IMR-90 (cell line): Measurements from ENCODE around the gene ZC3H7B. TPM values are rescaled to one million over a fixed set of nuclear protein-coding genes. Genes with fewer than 3 reads are reported as not detected.

Source experiments
- ATAC-seq: fragments of 200-7000 bp; cut with Tn5 transposase; 2 replicates; pipeline ENCODE4 v1.9.1; 2020; ENCODE audit warnings: low read depth, mild to moderate bottlenecking, moderate library complexity
- BruUV-seq: library from RNA; stranded (reverse); fragments of 400-500 nt; replicated peaks from 2 replicates; lab custom pipeline; 2021; lab: Mats Ljungman, UMichigan
- CTCF ChIA-PET: fragments of 300-600 bp; formaldehyde crosslinking; extraction: SDS; loops from one replicate; lab custom pipeline; 2021; ENCODE audit warnings: antibody characterized with exemption; lab: Yijun Ruan, JAX
- POLR2A ChIA-PET: fragments of 300-600 bp; sonication (Branson Sonifier 250); formaldehyde crosslinking; loops from one replicate; lab custom pipeline; 2022; ENCODE audit warnings: antibody characterized with exemption; ENCODE audit not compliant: unreplicated experiment; lab: Charles Lee
- DNase-seq: peaks from one replicate; pipeline ENCODE4 v3.0.0; 2013
- H2AFZ ChIP-seq: replicated peaks from 2 replicates; pipeline ENCODE3; 2013; ENCODE audit warnings: low read length, mild to moderate bottlenecking; ENCODE audit not compliant: poor library complexity
- H2AK5ac ChIP-seq: 2 replicates; pipeline ENCODE4 v1.6.1; 2013; ENCODE audit warnings: low read depth, low read length, inconsistent platforms
- H2AK9ac ChIP-seq: replicated peaks from 2 replicates; pipeline ENCODE3; 2013; ENCODE audit warnings: mild to moderate bottlenecking, low read depth, low read length, moderate library complexity; ENCODE audit not compliant: poor library complexity
- H2BK120ac ChIP-seq: 2 replicates; pipeline ENCODE4 v1.6.1; 2013; ENCODE audit warnings: low read depth, low read length, inconsistent platforms
- H2BK15ac ChIP-seq: 3 replicates; pipeline ENCODE4 v1.6.1; 2013; ENCODE audit warnings: low read depth, low read length, inconsistent platforms
- H2BK20ac ChIP-seq: 2 replicates; pipeline ENCODE4 v1.6.1; 2013; ENCODE audit warnings: low read depth, mild to moderate bottlenecking, inconsistent platforms, low read length, moderate library complexity
- H2BK5ac ChIP-seq: 2 replicates; pipeline ENCODE4 v1.6.1; 2013; ENCODE audit warnings: mild to moderate bottlenecking, low read depth, low read length, inconsistent platforms; ENCODE audit not compliant: poor library complexity, severe bottlenecking
- H3K14ac ChIP-seq: replicated peaks from 2 replicates; pipeline ENCODE4 v1.6.1; 2013; ENCODE audit warnings: low read depth, low read length, inconsistent platforms
- H3K18ac ChIP-seq: 2 replicates; pipeline ENCODE4 v1.6.1; 2013; ENCODE audit warnings: low read depth, low read length, control low read depth
- H3K23ac ChIP-seq: 2 replicates; pipeline ENCODE4 v1.6.1; 2013; ENCODE audit warnings: low read depth, low read length, inconsistent platforms
- H3K27ac ChIP-seq: 2 replicates; pipeline ENCODE4 v1.5.1; 2013; ENCODE audit warnings: mild to moderate bottlenecking, control low read depth, low read length; ENCODE audit not compliant: insufficient read depth
- H3K27me3 ChIP-seq: 2 replicates; pipeline ENCODE4 v1.6.1; 2013; ENCODE audit warnings: low read length; ENCODE audit not compliant: control insufficient read depth, insufficient read depth
- H3K36me3 ChIP-seq: 2 replicates; pipeline ENCODE4 v1.6.1; 2013; ENCODE audit warnings: low read length, mixed read lengths; ENCODE audit not compliant: control insufficient read depth, insufficient read depth
- H3K4ac ChIP-seq: 2 replicates; pipeline ENCODE4 v1.6.1; 2013; ENCODE audit warnings: low read depth, low read length, inconsistent platforms
- H3K4me1 ChIP-seq: 2 replicates; pipeline ENCODE4 v1.6.1; 2013; ENCODE audit warnings: low read length, mixed read lengths; ENCODE audit not compliant: control insufficient read depth, insufficient read depth
- H3K4me2 ChIP-seq: 2 replicates; pipeline ENCODE4 v1.6.1; 2013; ENCODE audit warnings: low read depth, mild to moderate bottlenecking, control low read depth, low read length, moderate library complexity
- H3K4me3 ChIP-seq: 2 replicates; pipeline ENCODE4 v1.5.1; 2013; ENCODE audit warnings: low read depth, mild to moderate bottlenecking, control low read depth, low read length, moderate library complexity; ENCODE audit not compliant: insufficient read depth
- H3K56ac ChIP-seq: 2 replicates; pipeline ENCODE4 v1.6.1; 2013; ENCODE audit warnings: low read length, inconsistent platforms; ENCODE audit not compliant: insufficient read depth; ENCODE audit errors: extremely low read depth
- H3K79me1 ChIP-seq, 2 experiments: 2 replicates each; pipeline ENCODE4 v1.6.1; 2013; ENCODE audit warnings: low read length in 2 of 2, inconsistent platforms in 1 of 2, low read depth in 1 of 2
- H3K9ac ChIP-seq: 2 replicates; pipeline ENCODE4 v1.6.1; 2013; ENCODE audit warnings: low read depth, low read length, control low read depth
- H3K9me1 ChIP-seq: 2 replicates; pipeline ENCODE4 v1.6.1; 2013; ENCODE audit warnings: low read length, inconsistent platforms; ENCODE audit not compliant: insufficient read depth
- H3K9me3 ChIP-seq: 2 replicates; pipeline ENCODE4 v1.6.1; 2013; ENCODE audit warnings: low read length; ENCODE audit not compliant: control insufficient read depth, insufficient read depth
- H4K20me1 ChIP-seq: 2 replicates; pipeline ENCODE4 v1.6.1; 2013; ENCODE audit warnings: low read length, inconsistent platforms; ENCODE audit not compliant: insufficient read depth
- H4K5ac ChIP-seq: 2 replicates; pipeline ENCODE4 v1.6.1; 2013; ENCODE audit warnings: mild to moderate bottlenecking, low read depth, low read length, control low read depth
- H4K8ac ChIP-seq, 2 experiments: 2 replicates each; pipeline ENCODE4 v1.6.1; 2013; ENCODE audit warnings: low read depth in 2 of 2, low read length in 2 of 2, control low read depth in 1 of 2, inconsistent platforms in 1 of 2
- H4K91ac ChIP-seq: 2 replicates; pipeline ENCODE4 v1.6.1; 2013; ENCODE audit warnings: low read depth, low read length, inconsistent platforms; ENCODE audit not compliant: insufficient read depth
- FOS ChIP-seq: fragments of 150-350 bp; IDR thresholded peaks from 2 replicates; pipeline ENCODE4 v1.6.1; 2016; ENCODE audit warnings: low read depth, low read length
- RFX5 ChIP-seq: IDR thresholded peaks from 2 replicates; pipeline ENCODE4 v1.8.0; 2012; ENCODE audit warnings: low read depth, mild to moderate bottlenecking, low read length, moderate library complexity
- SMC3 ChIP-seq: fragments of 150-350 bp; IDR thresholded peaks from 2 replicates; pipeline ENCODE4 v1.6.1; 2016; ENCODE audit warnings: low read depth, mild to moderate bottlenecking, antibody characterized with exemption, low read length, moderate library complexity
- WGBS, 2 experiments: methylation state at CpG; one replicate each; pipeline versions ENCODE4 v1.1.5 to v1.1.7; 2013; ENCODE audit warnings: missing lambda C conversion rate in 2 of 2; ENCODE audit not compliant: insufficient read length in 1 of 2; ENCODE audit errors: extremely low coverage in 2 of 2; 5-methylcytosine and 5-hydroxymethylcytosine counted together
- dilution Hi-C: fragments of 300-500 bp; cut with HindIII; formaldehyde crosslinking; loops from one replicate; pipeline ENCODE4 v1.14.3; 2018; ENCODE audit warnings: low sequenced_read_pairs; ENCODE audit not compliant: unreplicated experiment
- in situ Hi-C: fragments of 300-500 bp; cut with MboI; formaldehyde crosslinking; loops from 3 replicates; pipeline ENCODE4 v1.14.3; 2019; ENCODE audit warnings: low sequenced_read_pairs, inconsistent platforms, mixed read lengths
- intact Hi-C: fragments of 100-400 bp; cut with micrococcal nuclease; formaldehyde crosslinking; loops from 2 replicates; pipeline ENCODE4 v1.10.0; 2022
- polyA plus RNA-seq, 3 experiments: library from polyadenylated mRNA; depleted of rRNA; stranded (reverse); fragments of >200 nt; gene quantifications; 2 replicates each; pipeline ENCODE4 v1.2.3, GENCODE V29; 2012; ENCODE audit warnings: low replicate concordance in 1 of 3
- total RNA-seq: library from RNA; depleted of rRNA; stranded (reverse); fragments of >200 nt; gene quantifications from 2 replicates; pipeline ENCODE4 v1.2.3, GENCODE V29; 2012

The ZC3H7B gene
- total and polyA plus RNA-seq, 2 of the 4 experiments (the other 2 are of a cell fraction) = 37.6 to 72.3 TPM

DNA sequence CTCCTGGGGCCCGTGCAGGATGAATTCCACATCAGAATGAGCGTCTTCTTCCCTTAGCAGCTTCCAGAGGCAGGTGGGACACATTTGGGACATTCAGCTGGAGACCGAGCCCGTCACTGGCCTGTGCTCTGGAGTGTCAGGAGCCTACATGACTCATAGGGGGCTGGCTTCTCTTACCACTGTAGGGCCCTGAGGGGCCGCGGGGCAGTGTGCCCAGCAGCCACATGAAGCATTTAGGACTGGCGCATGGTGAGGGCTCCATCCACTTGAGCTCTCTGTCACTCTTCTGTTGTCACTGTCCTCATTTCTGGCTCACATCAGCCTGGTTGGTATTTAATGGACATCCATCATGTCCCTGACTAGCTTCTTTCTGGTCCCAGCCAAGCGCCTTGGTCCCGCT lies 42.4 kb downstream of the ZC3H7B start:
- whole genome bisulfite sequencing, 2 experiments = 92% methylated on average over 2 of the region's 9 CpGs; no CpG with 5 or more reads in 1 of the 2 experiments
- Histone ChIP-seq H2BK15ac (no peak overlapping the region), H3K27me3 (no peaks in the 10 kb centered on the region), H2BK20ac (peak overlapping the region; percentile 7; the same call in 1 of the 2 replicates), H3K4ac (no peak overlapping the region), H4K91ac (no peak overlapping the region), H3K56ac (no peak overlapping the region), H2BK120ac (no peak overlapping the region), H2BK5ac (no peak overlapping the region), H2AFZ (no peak overlapping the region), H3K23ac (no peak overlapping the region), H3K9me1 (no peaks in the 10 kb centered on the region), H3K14ac (no peak overlapping the region), H3K36me3 (peaks cover 85% of the 10 kb centered on the region), H2AK9ac (no peak overlapping the region), H3K4me1 (no peaks in the 10 kb centered on the region), H3K79me1 (peaks cover 14 to 52% of the 10 kb centered on the region in 2 experiments), H4K5ac (no peak overlapping the region), H3K4me3 (no peak overlapping the region), H3K18ac (no peak overlapping the region), H4K20me1 (0 out of 2 replicates have a peak, but pooled peaks cover 4% of the 10 kb centered on the region), H4K8ac (no peak overlapping the region), H3K4me2 (no peak overlapping the region), H2AK5ac (no peak overlapping the region), H3K9me3 (no peaks in the 10 kb centered on the region), H3K9ac (no peak overlapping the region), H3K27ac (no peak overlapping the region)
- ATAC-seq (no peak), DNase-seq (no peak)
- dilution Hi-C loops (no loop called here), in situ Hi-C loops (no loop called here), intact Hi-C loops (no loop called here)
- POLR2A ChIA-PET = no interaction called here
- CTCF ChIA-PET = no interaction called here
- TF ChIP-seq SMC3 (no peak), RFX5 (no peak), FOS (no peak)
- no TSS peak for BruUV-seq
